Body of pancreas (tissue), 4 donors: ENCODE data around the gene SLC24A4.

Experiments used
- CTCF ChIP-seq, 7 experiments: fragments of 450-650 bp in 4 of 7; fragments of 200-600 bp in 3 of 7; sonication (generic) in 3 of 7; IDR thresholded peaks; one replicate each; pipeline ENCODE4 v1.5.1; 2016 to 2019; ENCODE audit warnings: antibody characterized with exemption in 7 of 7
- POLR2A ChIP-seq, 3 donors: fragments of 450-650 bp; IDR thresholded peaks; one replicate each; pipeline ENCODE4 v1.6.1; 2016; ENCODE audit warnings: antibody characterized with exemption in 3 of 3, mild to moderate bottlenecking in 2 of 3

GRCh38 chr14:92528486-92529100 is 205.6 kb downstream of the SLC24A4 start:
- no peak for TF ChIP-seq CTCF (IDR thresholded peaks at IDR 0.05)
- no peak for TF ChIP-seq POLR2A (IDR thresholded peaks at IDR 0.05)
